Stimulated activated CD4-positive, alpha-beta T cell treated with anti-CD3 and anti-CD28 coated beads, TNF-alpha, amount 100 ng/mL, for 48 hours (primary cell): Measurements from ENCODE around the gene ODAPH.
"Not testable (repeated sequence)": the region's sequence is repeated elsewhere in the genome, so short reads cannot be mapped to it uniquely, and the experiment has no call there.

Source experiments
- DNase-seq, 3 donors: peaks; one replicate each; pipeline ENCODE4 v3.0.0-alpha.2; 2020; ENCODE audit warnings: low read depth in 3 of 3

Gene ODAPH

GRCh38 chr4:75555294-75556164, at the start of gene ODAPH:
TSS of gene ODAPH (plus strand) at chr4:75556066. CDS start at chr4:75556083, 17 bp downstream.
- DNase-seq, result peak in 2 of 3 donors; percentile 1 to 3

- not testable (repeated sequence) for DNase-seq
Observed at GRCh38 chr4:75509592-75509991, 46.3 kb upstream of the ODAPH start.

- no peak for DNase-seq
Observed at GRCh38 chr4:75511841-75512240, 44.0 kb upstream of the ODAPH start.

- DNase-seq, result no peak
Observed at GRCh38 chr4:75512386-75513211, 43.3 kb upstream of the ODAPH start.

- DNase-seq, result no peak
Observed at GRCh38 chr4:75513526-75514130, 42.2 kb upstream of the ODAPH start.

GRCh38 chr4:75514131-75514948, 41.5 kb upstream of the ODAPH start, which contains the start of the genes RCHY1 and THAP6:
TSS of gene RCHY1 (minus strand) at chr4:75514403. CDS start at chr4:75514286, 117 bp downstream.
TSS of gene THAP6 (plus strand) at chr4:75514473. CDS start at chr4:75515453, 980 bp downstream.
- DNase-seq, result peak; percentile 86 to 89 (median 89)

- DNase-seq, result no peak
Observed at GRCh38 chr4:75514949-75515612, 40.8 kb upstream of the ODAPH start.

GRCh38 chr4:75516144-75516543, 39.7 kb upstream of the ODAPH start:
- DNase-seq, result no peak

- DNase-seq, result not testable (repeated sequence)
Observed at GRCh38 chr4:75519452-75519851, 36.4 kb upstream of the ODAPH start.

- DNase-seq, result no peak
Observed at GRCh38 chr4:75525086-75525485, 30.8 kb upstream of the ODAPH start.

GRCh38 chr4:75525910-75526309, 30.0 kb upstream of the ODAPH start:
- no peak for DNase-seq

- no peak for DNase-seq
Observed at GRCh38 chr4:75527482-75527881, 28.4 kb upstream of the ODAPH start.

- no peak for DNase-seq
Observed at GRCh38 chr4:75530556-75531322, 25.1 kb upstream of the ODAPH start.

- DNase-seq, result not testable (repeated sequence)
Observed at GRCh38 chr4:75531536-75532143, 24.2 kb upstream of the ODAPH start.

- not testable (repeated sequence) for DNase-seq
Observed at GRCh38 chr4:75533339-75533887, 22.5 kb upstream of the ODAPH start.

- DNase-seq, result not testable (repeated sequence)
Observed at GRCh38 chr4:75533926-75534325, 21.9 kb upstream of the ODAPH start.

- not testable (repeated sequence) for DNase-seq
Observed at GRCh38 chr4:75537308-75537707, 18.6 kb upstream of the ODAPH start.

GRCh38 chr4:75542824-75543223, 13.0 kb upstream of the ODAPH start:
- no peak for DNase-seq

GRCh38 chr4:75544220-75544619, 11.6 kb upstream of the ODAPH start:
- not testable (repeated sequence) for DNase-seq
